ENCODE measurements around the gene MRPL16. TPM values are rescaled to one million over a fixed set of nuclear protein-coding genes. Genes with fewer than 3 reads are reported as not detected.

Gene MRPL16
- total RNA-seq, 2 experiments from 2014 or later, result 87.5 to 133 TPM

- TF ChIP-seq CTCF (conservative IDR thresholded peaks at IDR 0.05; ENCODE audit: low read length) (no peak), EZH2phosphoT487 (IDR thresholded peaks at IDR 0.05; ENCODE audit: borderline replicate concordance, low read depth, low read length) (no peak)
- H3K27ac ChIP-seq (ENCODE audit: low read depth, low read length, poor library complexity, severe bottlenecking), result no peak overlapping the region
- no peak overlapping the region for H2AFZ ChIP-seq (ENCODE audit: low read length)
- H3K4me2 ChIP-seq (ENCODE audit: low read length), result no peak overlapping the region
- no TSS peak for BruUV-seq (replicated peaks)
- ChIA-PET POLR2A (interaction anchor here (0.6 kb wide), 1 partner anchor 26 kb away, joined by 3 read pairs; no protein-coding TSS in a partner anchor), CTCF (ENCODE audit: unreplicated experiment) (no interaction called here)
- no peak for DNase-seq (ENCODE audit: low spot score)
- H3K36me3 ChIP-seq (ENCODE audit: insufficient read depth, low read length), result no peaks in the 10 kb centered on the region; the same call in 1 of the 2 replicates
- H3K4me3 ChIP-seq (ENCODE audit: low read depth, low read length, poor library complexity, severe bottlenecking), result no peak overlapping the region
- no peaks in the 10 kb centered on the region for H3K9me2 ChIP-seq (ENCODE audit: insufficient read depth, low read length)
- no peaks in the 10 kb centered on the region for H3K79me2 ChIP-seq (ENCODE audit: insufficient read depth, low read depth, low read length)
- H3K4me1 ChIP-seq (ENCODE audit: insufficient read depth, low read length, poor library complexity, severe bottlenecking), result no peaks in the 10 kb centered on the region
- no peaks in the 10 kb centered on the region for H4K20me1 ChIP-seq (ENCODE audit: insufficient read depth, low read length)
- peaks cover 11% of the 10 kb centered on the region; the same call in 1 of the 2 replicates for H3K9me3 ChIP-seq (ENCODE audit: low read length)
- intact Hi-C loops (cut with micrococcal nuclease; ENCODE audit: unreplicated experiment), result no loop called here
These were observed 28.5 kb downstream of the MRPL16 start for GRCh38 chr11:59782080-59782479.

GRCh38 chr11:59779487-59779886 lies 31.1 kb downstream of the MRPL16 start:
- no peak overlapping the region for H3K4me3 ChIP-seq (ENCODE audit: low read depth, low read length, poor library complexity, severe bottlenecking)
- TF ChIP-seq CTCF (conservative IDR thresholded peaks at IDR 0.05; ENCODE audit: low read length), result no peak
- TF ChIP-seq EZH2phosphoT487 (IDR thresholded peaks at IDR 0.05; ENCODE audit: borderline replicate concordance, low read depth, low read length), result no peak
- H3K9me3 ChIP-seq (ENCODE audit: low read length), result peaks cover 11% of the 10 kb centered on the region; the same call in 1 of the 2 replicates
- no peaks in the 10 kb centered on the region for H4K20me1 ChIP-seq (ENCODE audit: insufficient read depth, low read length)
- no TSS peak for BruUV-seq (replicated peaks)
- H3K36me3 ChIP-seq (ENCODE audit: insufficient read depth, low read length), result no peaks in the 10 kb centered on the region; the same call in 1 of the 2 replicates
- no peaks in the 10 kb centered on the region for H3K79me2 ChIP-seq (ENCODE audit: insufficient read depth, low read depth, low read length)
- DNase-seq (ENCODE audit: low spot score), result no peak
- no peak overlapping the region for H2AFZ ChIP-seq (ENCODE audit: low read length)
- intact Hi-C loops (cut with micrococcal nuclease; ENCODE audit: unreplicated experiment), result no loop called here
- no peaks in the 10 kb centered on the region for H3K4me1 ChIP-seq (ENCODE audit: insufficient read depth, low read length, poor library complexity, severe bottlenecking)
- H3K9me2 ChIP-seq (ENCODE audit: insufficient read depth, low read length), result no peaks in the 10 kb centered on the region
- no peak overlapping the region for H3K27ac ChIP-seq (ENCODE audit: low read depth, low read length, poor library complexity, severe bottlenecking)
- CTCF ChIA-PET (ENCODE audit: unreplicated experiment), result no interaction called here
- POLR2A ChIA-PET, result no interaction called here
- no peak overlapping the region for H3K4me2 ChIP-seq (ENCODE audit: low read length)

GRCh38 chr11:59778122-59778521 lies 32.5 kb downstream of the MRPL16 start:
- no peak overlapping the region for H3K4me3 ChIP-seq (ENCODE audit: low read depth, low read length, poor library complexity, severe bottlenecking)
- H3K4me2 ChIP-seq (ENCODE audit: low read length), result no peak overlapping the region
- no peak overlapping the region for H2AFZ ChIP-seq (ENCODE audit: low read length)
- POLR2A ChIA-PET, result interaction anchor here (0.7 to 1.2 kb wide), 2 partner anchors 31 to 1083 kb away, joined by 3 read pairs; no protein-coding TSS in a partner anchor
- peaks cover 5% of the 10 kb centered on the region for H3K36me3 ChIP-seq (ENCODE audit: insufficient read depth, low read length)
- no peaks in the 10 kb centered on the region for H3K9me3 ChIP-seq (ENCODE audit: low read length)
- no peak for DNase-seq (ENCODE audit: low spot score)
- CTCF ChIA-PET (ENCODE audit: unreplicated experiment), result no interaction called here
- H3K9me2 ChIP-seq (ENCODE audit: insufficient read depth, low read length), result no peaks in the 10 kb centered on the region
- TF ChIP-seq EZH2phosphoT487 (IDR thresholded peaks at IDR 0.05; ENCODE audit: borderline replicate concordance, low read depth, low read length) (no peak), CTCF (conservative IDR thresholded peaks at IDR 0.05; ENCODE audit: low read length) (no peak)
- no TSS peak for BruUV-seq (replicated peaks)
- H3K4me1 ChIP-seq (ENCODE audit: insufficient read depth, low read length, poor library complexity, severe bottlenecking), result peaks cover under 1% of the 10 kb centered on the region
- H3K27ac ChIP-seq (ENCODE audit: low read depth, low read length, poor library complexity, severe bottlenecking), result no peak overlapping the region
- no peaks in the 10 kb centered on the region for H3K79me2 ChIP-seq (ENCODE audit: insufficient read depth, low read depth, low read length)
- no peaks in the 10 kb centered on the region for H4K20me1 ChIP-seq (ENCODE audit: insufficient read depth, low read length)
- intact Hi-C loops (cut with micrococcal nuclease; ENCODE audit: unreplicated experiment), result no loop called here
